ENCODE measurements around the gene ZNF784. TPM values are rescaled to one million over a fixed set of nuclear protein-coding genes. Genes with fewer than 3 reads are reported as not detected.

ZNF784 gene
- total and polyA plus RNA-seq, 2 donors (not counting 3 experiments of a cell fraction or from before 2014, with no cell fraction given) = 4.9 TPM

- no peaks in the 10 kb centered on the region for H3K9me3 ChIP-seq (replicated peaks; ENCODE audit: control insufficient read depth, insufficient read depth, low read length)
- no TSS peak for BruUV-seq (replicated peaks)
- FAIRE-seq = no peak
- H3K27me3 ChIP-seq (ENCODE audit: control insufficient read depth in 2 of 2, insufficient read depth in 2 of 2, low read length in 2 of 2) = no peaks in the 10 kb centered on the region
- H3K4me3 ChIP-seq (replicated peaks in 1 of 3; ENCODE audit: insufficient read depth in 1 of 3, low read depth in 1 of 3, low read length in 3 of 3) = no peak overlapping the region
- peaks cover 3 to 12% of the 10 kb centered on the region in 2 experiments for H3K36me3 ChIP-seq (ENCODE audit: control insufficient read depth in 2 of 2, extremely low read depth in 1 of 2, insufficient read depth in 2 of 2, low read length in 2 of 2)
- H3K27ac ChIP-seq (ENCODE audit: insufficient read depth, low read depth, low read length) = no peak overlapping the region
- H2AFZ ChIP-seq (ENCODE audit: low read depth, low read length) = no peak overlapping the region
- no peak overlapping the region for H3K4me2 ChIP-seq (ENCODE audit: insufficient read depth, low read length)
- dilution Hi-C loops (cut with MboI; ENCODE audit: extremely low pct_ligation_motif_present, low sequenced_read_pairs) (no loop called here), intact Hi-C loops (cut with micrococcal nuclease) (loop anchor here (10.0 kb wide), 3 partner anchors 315 to 1185 kb away; partner anchors contain the start of genes KMT5C, LENG9 and ZNF787)
- no peaks in the 10 kb centered on the region for H4K20me1 ChIP-seq (replicated peaks; ENCODE audit: control insufficient read depth, extremely low read depth, insufficient read depth, low read length)
- CTCF ChIA-PET = interaction anchor here (0.7 kb wide), 1 partner anchor 17 kb away, joined by 4 read pairs; no protein-coding TSS in a partner anchor
- peaks cover 14% of the 10 kb centered on the region for H3K4me1 ChIP-seq (ENCODE audit: control insufficient read depth, extremely low read depth, insufficient read depth, low read length)
- H3K9ac ChIP-seq (replicated peaks; ENCODE audit: extremely low read depth, insufficient read depth, low read length) = no peak overlapping the region
- H3K79me2 ChIP-seq (ENCODE audit: control insufficient read depth, insufficient read depth, low read length) = peaks cover 11% of the 10 kb centered on the region
- no peaks in the 10 kb centered on the region for H3K9me1 ChIP-seq (replicated peaks; ENCODE audit: control insufficient read depth, extremely low read depth, insufficient read depth, low read length)
- TF ChIP-seq JUN (IDR thresholded peaks at IDR 0.05; ENCODE audit: borderline replicate concordance, insufficient read depth, insufficient read length, low read depth) (no peak), MAX (IDR thresholded peaks at IDR 0.05; ENCODE audit: insufficient read depth, insufficient read length) (no peak)
- DNase-seq (ENCODE audit: low read depth, low spot score) = no peak
- POLR2A ChIA-PET = interaction anchor here (0.5 kb wide), 1 partner anchor 41 kb away, joined by 4 read pairs; no protein-coding TSS in a partner anchor
Measured at GRCh38 chr19:55649268-55650125, 25.1 kb upstream of the ZNF784 start.

- Histone ChIP-seq H3K9me3 (replicated peaks; ENCODE audit: control insufficient read depth, insufficient read depth, low read length) (no peaks in the 10 kb centered on the region), H3K9me1 (replicated peaks; ENCODE audit: control insufficient read depth, extremely low read depth, insufficient read depth, low read length) (no peaks in the 10 kb centered on the region), H3K4me2 (ENCODE audit: insufficient read depth, low read length) (peak overlapping the region; percentile 60), H3K4me1 (ENCODE audit: control insufficient read depth, extremely low read depth, insufficient read depth, low read length) (peaks cover 17% of the 10 kb centered on the region), H3K9ac (replicated peaks; ENCODE audit: extremely low read depth, insufficient read depth, low read length) (peak overlapping the region; percentile 61), H3K79me2 (ENCODE audit: control insufficient read depth, insufficient read depth, low read length) (peaks cover 18% of the 10 kb centered on the region), H4K20me1 (replicated peaks; ENCODE audit: control insufficient read depth, extremely low read depth, insufficient read depth, low read length) (no peaks in the 10 kb centered on the region), H3K27me3 (ENCODE audit: control insufficient read depth in 2 of 2, insufficient read depth in 2 of 2, low read length in 2 of 2) (no peaks in the 10 kb centered on the region), H3K36me3 (ENCODE audit: control insufficient read depth in 2 of 2, extremely low read depth in 1 of 2, insufficient read depth in 2 of 2, low read length in 2 of 2) (peaks cover 3 to 12% of the 10 kb centered on the region in 2 experiments), H3K4me3 (replicated peaks in 1 of 3; ENCODE audit: insufficient read depth in 1 of 3, low read depth in 1 of 3, low read length in 3 of 3) (peak overlapping the region; percentile 71 to 82 (median 77)), H3K27ac (ENCODE audit: insufficient read depth, low read depth, low read length) (no peak overlapping the region), H2AFZ (ENCODE audit: low read depth, low read length) (peak overlapping the region; percentile 97)
- intact Hi-C loops (cut with micrococcal nuclease) (no loop called here), dilution Hi-C loops (cut with MboI; ENCODE audit: extremely low pct_ligation_motif_present, low sequenced_read_pairs) (no loop called here)
- CTCF ChIA-PET = interaction anchor here (0.7 to 1.7 kb wide), 2 partner anchors 16 to 23 kb away, joined by 4 to 6 read pairs; no protein-coding TSS in a partner anchor
- FAIRE-seq (no peak), DNase-seq (ENCODE audit: low read depth, low spot score) (no peak)
- TF ChIP-seq POLR2AphosphoS5 (IDR thresholded peaks at IDR 0.05; ENCODE audit: insufficient read depth, low read depth, low read length) (no peak), GATA2 (IDR thresholded peaks at IDR 0.05; ENCODE audit: insufficient read depth, insufficient read length, low read depth, low read length) (no peak), EZH2 (IDR thresholded peaks at IDR 0.05; ENCODE audit: borderline replicate concordance, low read depth, low read length, severe bottlenecking) (no peak), MYC (IDR thresholded peaks at IDR 0.05; ENCODE audit: low read depth, low read length) (no peak), JUN (IDR thresholded peaks at IDR 0.05; ENCODE audit: borderline replicate concordance, insufficient read depth, insufficient read length, low read depth) (no peak), POLR2A (IDR thresholded peaks at IDR 0.05; ENCODE audit: low read depth, low read length) (no peak), CTCF (IDR thresholded peaks at IDR 0.05; ENCODE audit: extremely low read depth in 1 of 2, insufficient read depth in 1 of 2, low read depth in 1 of 2, low read length in 2 of 2) (no peak)
- POLR2A ChIA-PET = no interaction called here
- BruUV-seq (replicated peaks) = no TSS peak
Measured at GRCh38 chr19:55648585-55649267, 24.4 kb upstream of the ZNF784 start.

Data from endothelial cell of umbilical vein (primary cell).